Ishikawa (cell line): Measurements from ENCODE around the gene NDUFA6.

Experiments used
- CEBPB ChIP-seq: IDR thresholded peaks from 2 replicates; pipeline ENCODE4 v1.6.1; 2012
- CREB1 ChIP-seq: IDR thresholded peaks from 2 replicates; pipeline ENCODE4 v1.6.1; 2012; ENCODE audit warnings: low read depth
- EGR1 ChIP-seq: IDR thresholded peaks from 2 replicates; pipeline ENCODE4 v1.6.1; 2012
- EP300 ChIP-seq: IDR thresholded peaks from 2 replicates; pipeline ENCODE4 v1.6.1; 2012; ENCODE audit warnings: borderline replicate concordance
- FOXM1 ChIP-seq: IDR thresholded peaks from 2 replicates; pipeline ENCODE4 v1.6.1; 2012; ENCODE audit warnings: low read depth, borderline replicate concordance
- NFIC ChIP-seq: IDR thresholded peaks from 2 replicates; pipeline ENCODE4 v1.6.1; 2012
- RAD21 ChIP-seq: IDR thresholded peaks from 2 replicates; pipeline ENCODE4 v1.6.1; 2012; ENCODE audit warnings: low read depth
- TAF1 ChIP-seq: IDR thresholded peaks from 2 replicates; pipeline ENCODE4 v1.6.1; 2012; ENCODE audit warnings: low read depth, mild to moderate bottlenecking
- TCF12 ChIP-seq: IDR thresholded peaks from 2 replicates; pipeline ENCODE4 v1.6.1; 2012; ENCODE audit warnings: low read depth
- TEAD4 ChIP-seq: IDR thresholded peaks from 2 replicates; pipeline ENCODE4 v1.6.1; 2012
- YY1 ChIP-seq: IDR thresholded peaks from 2 replicates; pipeline ENCODE4 v1.6.1; 2012; ENCODE audit warnings: low read depth
- ZBTB7A ChIP-seq: IDR thresholded peaks from 2 replicates; pipeline ENCODE4 v1.6.1; 2012; ENCODE audit warnings: low read depth
- TF ChIP-seq, protein P1 (sequence below): IDR thresholded peaks from 2 replicates; pipeline ENCODE4 v1.6.1; 2012; ENCODE audit warnings: low read depth, mild to moderate bottlenecking
- TF ChIP-seq, protein P2 (sequence below): IDR thresholded peaks from 2 replicates; pipeline ENCODE4 v1.6.1; 2012
- TF ChIP-seq, protein P3 (sequence below): IDR thresholded peaks from 2 replicates; pipeline ENCODE4 v1.6.1; 2012

NDUFA6 gene

DNA sequence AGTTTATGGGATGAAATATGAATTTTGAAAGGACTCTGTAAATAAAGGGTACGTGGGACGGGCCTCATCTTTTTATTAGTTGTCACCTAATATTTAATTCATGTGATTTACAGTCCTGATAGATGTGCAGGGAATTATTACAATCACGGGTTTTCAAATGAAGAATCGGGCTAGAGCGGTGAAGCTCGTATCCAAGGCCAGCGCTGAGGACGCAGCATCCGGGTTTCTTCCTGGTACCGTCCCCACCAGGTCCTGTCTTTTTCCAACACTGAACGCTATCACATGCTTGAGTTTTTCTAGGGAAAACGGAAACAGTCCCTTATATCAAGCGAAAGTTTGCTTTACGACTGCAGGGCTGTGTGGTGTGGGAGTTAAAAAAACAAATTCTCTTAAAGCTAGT is 10.3 kb downstream of the NDUFA6 start:
- TF ChIP-seq FOXM1, result no peak
- no peak for TF ChIP-seq CREB1
- TF ChIP-seq TEAD4, result no peak
- no peak for TF ChIP-seq TCF12
- no peak for TF ChIP-seq YY1
- TF ChIP-seq, protein P1, sequence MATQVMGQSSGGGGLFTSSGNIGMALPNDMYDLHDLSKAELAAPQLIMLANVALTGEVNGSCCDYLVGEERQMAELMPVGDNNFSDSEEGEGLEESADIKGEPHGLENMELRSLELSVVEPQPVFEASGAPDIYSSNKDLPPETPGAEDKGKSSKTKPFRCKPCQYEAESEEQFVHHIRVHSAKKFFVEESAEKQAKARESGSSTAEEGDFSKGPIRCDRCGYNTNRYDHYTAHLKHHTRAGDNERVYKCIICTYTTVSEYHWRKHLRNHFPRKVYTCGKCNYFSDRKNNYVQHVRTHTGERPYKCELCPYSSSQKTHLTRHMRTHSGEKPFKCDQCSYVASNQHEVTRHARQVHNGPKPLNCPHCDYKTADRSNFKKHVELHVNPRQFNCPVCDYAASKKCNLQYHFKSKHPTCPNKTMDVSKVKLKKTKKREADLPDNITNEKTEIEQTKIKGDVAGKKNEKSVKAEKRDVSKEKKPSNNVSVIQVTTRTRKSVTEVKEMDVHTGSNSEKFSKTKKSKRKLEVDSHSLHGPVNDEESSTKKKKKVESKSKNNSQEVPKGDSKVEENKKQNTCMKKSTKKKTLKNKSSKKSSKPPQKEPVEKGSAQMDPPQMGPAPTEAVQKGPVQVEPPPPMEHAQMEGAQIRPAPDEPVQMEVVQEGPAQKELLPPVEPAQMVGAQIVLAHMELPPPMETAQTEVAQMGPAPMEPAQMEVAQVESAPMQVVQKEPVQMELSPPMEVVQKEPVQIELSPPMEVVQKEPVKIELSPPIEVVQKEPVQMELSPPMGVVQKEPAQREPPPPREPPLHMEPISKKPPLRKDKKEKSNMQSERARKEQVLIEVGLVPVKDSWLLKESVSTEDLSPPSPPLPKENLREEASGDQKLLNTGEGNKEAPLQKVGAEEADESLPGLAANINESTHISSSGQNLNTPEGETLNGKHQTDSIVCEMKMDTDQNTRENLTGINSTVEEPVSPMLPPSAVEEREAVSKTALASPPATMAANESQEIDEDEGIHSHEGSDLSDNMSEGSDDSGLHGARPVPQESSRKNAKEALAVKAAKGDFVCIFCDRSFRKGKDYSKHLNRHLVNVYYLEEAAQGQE, result no peak
- TF ChIP-seq CEBPB, result no peak
- TF ChIP-seq TAF1, result no peak
- TF ChIP-seq, protein P2, sequence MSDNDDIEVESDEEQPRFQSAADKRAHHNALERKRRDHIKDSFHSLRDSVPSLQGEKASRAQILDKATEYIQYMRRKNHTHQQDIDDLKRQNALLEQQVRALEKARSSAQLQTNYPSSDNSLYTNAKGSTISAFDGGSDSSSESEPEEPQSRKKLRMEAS, result no peak
- TF ChIP-seq NFIC, result no peak
- no peak for TF ChIP-seq EP300
- no peak for TF ChIP-seq EGR1
- TF ChIP-seq, protein P3, sequence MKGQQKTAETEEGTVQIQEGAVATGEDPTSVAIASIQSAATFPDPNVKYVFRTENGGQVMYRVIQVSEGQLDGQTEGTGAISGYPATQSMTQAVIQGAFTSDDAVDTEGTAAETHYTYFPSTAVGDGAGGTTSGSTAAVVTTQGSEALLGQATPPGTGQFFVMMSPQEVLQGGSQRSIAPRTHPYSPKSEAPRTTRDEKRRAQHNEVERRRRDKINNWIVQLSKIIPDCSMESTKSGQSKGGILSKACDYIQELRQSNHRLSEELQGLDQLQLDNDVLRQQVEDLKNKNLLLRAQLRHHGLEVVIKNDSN, result no peak
- TF ChIP-seq ZBTB7A, result no peak
- TF ChIP-seq RAD21, result no peak

DNA sequence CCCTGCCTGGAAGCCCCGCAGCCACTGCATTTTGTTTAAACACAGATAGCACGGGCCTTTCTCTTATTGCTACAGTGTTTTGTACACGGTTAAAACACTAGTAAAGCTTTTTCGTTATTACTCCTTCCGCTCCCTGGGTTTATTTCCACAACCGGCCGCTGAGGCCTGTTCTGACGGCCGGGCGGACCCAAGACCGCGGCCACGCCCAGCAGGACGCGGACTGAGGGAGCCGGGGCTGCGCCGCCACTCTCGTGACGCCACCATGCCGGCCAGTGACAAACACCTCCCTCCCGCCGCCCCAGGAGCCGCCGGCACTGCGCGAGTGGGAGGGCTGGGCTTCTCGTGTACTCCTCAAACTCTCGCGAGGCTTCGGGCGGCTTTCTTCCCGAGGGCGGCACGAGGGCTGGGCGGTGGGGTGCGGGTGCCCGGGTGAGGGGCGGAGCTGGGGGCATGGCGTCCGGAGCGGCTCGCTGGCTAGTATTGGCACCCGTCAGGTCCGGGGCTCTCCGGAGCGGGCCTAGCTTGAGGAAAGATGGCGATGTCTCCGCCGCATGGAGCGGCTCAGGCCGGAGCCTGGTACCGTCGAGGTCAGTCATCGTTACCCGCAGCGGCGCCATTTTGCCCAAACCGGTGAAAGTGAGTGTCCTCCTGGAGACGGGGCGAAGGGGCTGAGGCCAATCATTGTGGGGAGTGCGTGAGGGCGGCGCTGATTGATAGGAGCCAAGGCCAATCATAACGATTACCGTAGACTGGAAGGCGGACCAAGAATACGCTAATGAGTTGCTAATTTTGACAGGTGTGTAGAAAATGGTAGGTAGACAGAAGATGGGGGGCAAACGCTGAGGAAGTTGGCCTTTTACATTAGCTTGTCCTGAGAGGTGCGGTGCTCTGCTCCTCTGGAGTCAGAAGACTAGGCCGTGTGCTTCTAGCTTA is 11.0 kb downstream of the NDUFA6 start, which contains the start of gene SMDT1:
SMDT1 (plus strand) TSS at position 382 of the 933 bp plus-strand sequence; CDS start at position 451, 69 bp downstream.
- TF ChIP-seq CREB1, result peak; percentile 68
- no peak for TF ChIP-seq NFIC
- peak; percentile 30; the same call in 1 of the 2 replicates for TF ChIP-seq TEAD4
- TF ChIP-seq, protein P2, result peak; percentile 88
- peak; percentile 99 for TF ChIP-seq TAF1
- TF ChIP-seq, protein P1, result no peak
- TF ChIP-seq EP300, result no peak
- TF ChIP-seq YY1, result peak; percentile 96
- TF ChIP-seq EGR1, result no peak
- TF ChIP-seq, protein P3, result peak; percentile 65
- TF ChIP-seq CEBPB, result no peak

DNA sequence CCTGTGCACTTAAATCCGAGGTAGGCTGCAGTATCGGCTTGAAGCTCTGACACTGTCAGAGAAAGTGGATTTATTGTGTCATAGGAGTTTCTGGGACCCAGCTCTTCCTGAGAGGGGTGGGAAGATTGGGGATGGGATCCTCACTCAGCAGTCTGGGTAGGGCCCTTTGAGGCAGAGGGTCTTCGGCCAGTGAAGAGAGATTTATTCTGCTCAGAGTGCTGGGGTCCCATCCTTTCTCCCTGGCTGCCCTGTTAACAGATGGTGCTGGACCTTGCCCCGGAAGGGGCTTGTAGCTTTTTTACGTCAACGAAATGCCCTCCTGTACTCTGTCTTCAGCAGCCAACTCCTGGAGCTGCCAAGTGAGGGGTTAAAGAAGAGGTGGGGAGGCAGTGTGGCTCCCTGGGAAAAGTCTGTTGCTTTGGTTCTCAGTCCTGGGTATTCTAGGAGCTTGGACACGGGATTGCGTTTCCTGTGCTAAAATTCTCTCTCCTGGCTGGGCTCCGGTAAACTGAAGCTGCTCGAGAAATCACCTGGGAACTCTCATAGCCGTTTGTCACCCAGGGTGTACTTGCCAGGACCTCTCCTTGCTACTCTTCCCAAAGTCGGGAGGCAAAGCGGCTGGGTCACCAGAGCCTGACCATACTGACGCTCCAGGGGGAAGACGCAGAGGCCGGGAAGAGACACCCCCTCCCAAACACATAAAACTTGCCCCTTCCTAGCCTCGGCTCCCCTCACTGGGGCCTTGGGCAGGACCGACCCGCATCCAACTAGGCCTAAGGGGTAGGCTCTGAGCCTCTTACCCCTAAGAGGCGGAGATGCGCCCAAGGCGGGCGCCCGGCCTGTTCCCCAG is 11.9 kb downstream of the NDUFA6 start:
- TF ChIP-seq, protein P2, result no peak
- TF ChIP-seq, protein P3, result no peak
- TF ChIP-seq, protein P1, result no peak
- no peak for TF ChIP-seq FOXM1
